GM23338 (cell line): Measurements from ENCODE around the gene MED9. TPM values are rescaled to one million over a fixed set of nuclear protein-coding genes. Genes with fewer than 3 reads are reported as not detected.

ENCODE experiments used
- ATAC-seq: fragments of 200-7000 bp; cut with Tn5 transposase; 3 replicates; pipeline ENCODE4 v1.9.1; 2020
- DNase-seq: peaks from one replicate; pipeline ENCODE4 v3.0.0-alpha.2; 2015; ENCODE audit warnings: low spot score
- H2AFZ ChIP-seq: fragments of 200-600 bp; sonication (generic); 2 replicates; pipeline ENCODE4 v1.8.0; 2016; ENCODE audit warnings: antibody characterized with exemption, mild to moderate bottlenecking, moderate library complexity
- H3F3A ChIP-seq: fragments of 200-600 bp; sonication (generic); replicated peaks from 2 replicates; pipeline ENCODE4 v1.8.0; 2017; ENCODE audit warnings: antibody characterized with exemption, mixed run types, low read depth
- H3K27ac ChIP-seq: fragments of 200-600 bp; sonication (generic); 2 replicates; pipeline ENCODE4 v1.6.1; 2016; ENCODE audit warnings: low read depth
- H3K27me3 ChIP-seq: fragments of 200-600 bp; sonication (generic); 2 replicates; pipeline ENCODE4 v1.8.0; 2016; ENCODE audit warnings: mild to moderate bottlenecking, mixed run types, moderate library complexity; ENCODE audit not compliant: insufficient read depth
- H3K36me3 ChIP-seq: fragments of 200-600 bp; sonication (generic); 2 replicates; pipeline ENCODE4 v1.8.0; 2016; ENCODE audit warnings: mild to moderate bottlenecking; ENCODE audit not compliant: insufficient read depth
- H3K4me1 ChIP-seq: fragments of 200-600 bp; sonication (generic); 2 replicates; pipeline ENCODE4 v1.8.0; 2016; ENCODE audit warnings: mild to moderate bottlenecking, moderate library complexity; ENCODE audit not compliant: insufficient read depth
- H3K4me2 ChIP-seq: fragments of 200-600 bp; sonication (generic); 2 replicates; pipeline ENCODE4 v1.7.1; 2017; ENCODE audit warnings: mixed run types
- H3K4me3 ChIP-seq: fragments of 200-600 bp; sonication (generic); 2 replicates; pipeline ENCODE4 v1.6.1; 2016; ENCODE audit warnings: mixed run types
- H3K79me2 ChIP-seq: fragments of 200-600 bp; sonication (generic); replicated peaks from 2 replicates; pipeline ENCODE4 v1.8.0; 2017; ENCODE audit warnings: mild to moderate bottlenecking; ENCODE audit not compliant: insufficient read depth
- H3K9me2 ChIP-seq: fragments of 200-600 bp; sonication (generic); 2 replicates; pipeline ENCODE4 v1.8.0; 2017; ENCODE audit not compliant: insufficient read depth
- H4K20me1 ChIP-seq: fragments of 200-600 bp; sonication (generic); replicated peaks from 2 replicates; pipeline ENCODE4 v1.8.0; 2017; ENCODE audit warnings: mild to moderate bottlenecking; ENCODE audit not compliant: insufficient read depth
- H3K27ac Mint-ChIP-seq: 2 replicates; pipeline ENCODE4 v1.8.0; 2020; ENCODE audit warnings: inconsistent platforms, mild to moderate bottlenecking, moderate library complexity, mixed read lengths
- H3K27me3 Mint-ChIP-seq: 3 replicates; pipeline ENCODE4 v1.8.0; 2022; ENCODE audit warnings: low read depth, mild to moderate bottlenecking, moderate library complexity, mixed read lengths, inconsistent platforms; ENCODE audit not compliant: insufficient read depth, poor library complexity
- H3K36me3 Mint-ChIP-seq: 3 replicates; pipeline ENCODE4 v1.8.0; 2021; ENCODE audit warnings: low read depth, mild to moderate bottlenecking, inconsistent platforms, moderate library complexity, mixed read lengths
- H3K4me1 Mint-ChIP-seq: 3 replicates; pipeline ENCODE4 v1.8.0; 2020; ENCODE audit warnings: mild to moderate bottlenecking, inconsistent platforms, mixed read lengths
- H3K4me3 Mint-ChIP-seq: 3 replicates; pipeline ENCODE4 v1.8.0; 2021; ENCODE audit warnings: moderate library complexity, mild to moderate bottlenecking, inconsistent platforms, mixed read lengths
- H3K9me3 Mint-ChIP-seq: 3 replicates; pipeline ENCODE4 v1.8.0; 2020; ENCODE audit warnings: moderate library complexity, mild to moderate bottlenecking, inconsistent platforms, mixed read lengths
- CREB1 ChIP-seq: fragments of 250-450 bp; sonication (Bioruptor Pico); IDR thresholded peaks from 2 replicates; pipeline ENCODE4 v1.5.0; 2020; ENCODE audit warnings: low read depth, mild to moderate bottlenecking, moderate library complexity
- EZH2 ChIP-seq: fragments of 200-600 bp; sonication (generic); IDR thresholded peaks from one replicate; pipeline ENCODE4 v1.8.0; 2017; ENCODE audit warnings: antibody characterized with exemption, mild to moderate bottlenecking, low read depth; ENCODE audit not compliant: unreplicated experiment
- NANOG ChIP-seq: IDR thresholded peaks from 2 replicates; pipeline ENCODE4 v1.6.1; 2016; ENCODE audit warnings: antibody characterized with exemption, borderline replicate concordance
- POLR2AphosphoS5 ChIP-seq: IDR thresholded peaks from 2 replicates; pipeline ENCODE4 v1.6.1; 2016; ENCODE audit warnings: antibody characterized with exemption, low read depth
- ZNF114 ChIP-seq: fragments of 250-450 bp; sonication (Bioruptor Pico); IDR thresholded peaks from 2 replicates; pipeline ENCODE4 v1.5.0; 2020; ENCODE audit warnings: mild to moderate bottlenecking, moderate library complexity
- polyA plus RNA-seq: library from polyadenylated mRNA; unstranded; fragments of >200 nt; fragmentation: Nextera tagmentation; extraction: Ambion mirVana; gene quantifications from 2 replicates; pipeline ENCODE4 v1.2.1, GENCODE V29; 2016
- total RNA-seq: library from RNA; depleted of rRNA; stranded (reverse); fragments of >200 nt; shearing (Covaris generic); gene quantifications from 2 replicates; pipeline ENCODE4 v1.2.3, GENCODE V29; 2014
- TF ChIP-seq, protein P1 (sequence below), 2 experiments: fragments of 200-600 bp in 1 of 2; sonication (generic) in 1 of 2; conservative IDR thresholded peaks; 2 replicates each; pipeline versions ENCODE4 v1.5.1 to v1.6.1; 2016 to 2017; ENCODE audit warnings: antibody characterized with exemption in 2 of 2, low read depth in 2 of 2, mild to moderate bottlenecking in 2 of 2, moderate library complexity in 1 of 2
- TF ChIP-seq, protein P2 (sequence below): fragments of 250-450 bp; sonication (Bioruptor Pico); IDR thresholded peaks from 2 replicates; pipeline ENCODE4 v1.5.0; 2020; ENCODE audit warnings: mild to moderate bottlenecking, moderate library complexity
- TF ChIP-seq, protein P3 (sequence below): IDR thresholded peaks from 2 replicates; pipeline ENCODE4 v1.6.1; 2016; ENCODE audit warnings: antibody characterized with exemption

MED9 gene
- total and polyA plus RNA-seq, 2 experiments from 2014 or later, result 17.3 to 19.9 TPM

DNA sequence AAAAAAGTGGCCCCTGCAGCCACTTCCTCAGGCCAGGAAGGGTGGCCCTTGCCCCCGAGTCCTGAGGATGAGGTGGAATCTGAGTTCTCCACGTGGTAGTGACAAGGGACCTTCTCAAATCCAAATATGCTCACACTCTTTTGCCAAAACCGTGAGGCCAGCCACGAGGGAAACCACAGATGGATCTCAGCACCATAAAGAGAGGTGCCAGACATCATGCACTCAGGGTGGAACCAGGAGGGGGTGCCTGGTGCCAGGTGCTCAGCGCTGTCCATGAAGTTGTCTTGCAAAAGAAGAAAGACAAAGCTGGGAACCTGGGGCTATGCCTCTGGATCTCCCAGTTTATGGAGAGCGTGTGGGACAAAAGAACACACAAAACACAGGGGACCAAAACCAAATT lies 45.2 kb upstream of the MED9 start (continued):
- TF ChIP-seq, protein P1, sequence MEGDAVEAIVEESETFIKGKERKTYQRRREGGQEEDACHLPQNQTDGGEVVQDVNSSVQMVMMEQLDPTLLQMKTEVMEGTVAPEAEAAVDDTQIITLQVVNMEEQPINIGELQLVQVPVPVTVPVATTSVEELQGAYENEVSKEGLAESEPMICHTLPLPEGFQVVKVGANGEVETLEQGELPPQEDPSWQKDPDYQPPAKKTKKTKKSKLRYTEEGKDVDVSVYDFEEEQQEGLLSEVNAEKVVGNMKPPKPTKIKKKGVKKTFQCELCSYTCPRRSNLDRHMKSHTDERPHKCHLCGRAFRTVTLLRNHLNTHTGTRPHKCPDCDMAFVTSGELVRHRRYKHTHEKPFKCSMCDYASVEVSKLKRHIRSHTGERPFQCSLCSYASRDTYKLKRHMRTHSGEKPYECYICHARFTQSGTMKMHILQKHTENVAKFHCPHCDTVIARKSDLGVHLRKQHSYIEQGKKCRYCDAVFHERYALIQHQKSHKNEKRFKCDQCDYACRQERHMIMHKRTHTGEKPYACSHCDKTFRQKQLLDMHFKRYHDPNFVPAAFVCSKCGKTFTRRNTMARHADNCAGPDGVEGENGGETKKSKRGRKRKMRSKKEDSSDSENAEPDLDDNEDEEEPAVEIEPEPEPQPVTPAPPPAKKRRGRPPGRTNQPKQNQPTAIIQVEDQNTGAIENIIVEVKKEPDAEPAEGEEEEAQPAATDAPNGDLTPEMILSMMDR (conservative IDR thresholded peaks at IDR 0.05; ENCODE audit: low read depth in 2 of 2), result no peak
- TF ChIP-seq ZNF114 (CRISPR knock-in tag), result no peak

- ATAC-seq, result no peak
- H3K4me3 Mint-ChIP-seq, result no peak overlapping the region
- H3K27me3 Mint-ChIP-seq, result peaks cover 5% of the 10 kb centered on the region
- no peaks in the 10 kb centered on the region for H3K9me2 ChIP-seq
- H3K27ac Mint-ChIP-seq, result no peak overlapping the region
- H3K79me2 ChIP-seq, result no peaks in the 10 kb centered on the region
- no peak overlapping the region for H3K4me3 ChIP-seq
- no peaks in the 10 kb centered on the region for H3K36me3 ChIP-seq
- peak; percentile 11 for DNase-seq
- TF ChIP-seq, protein P1 (conservative IDR thresholded peaks at IDR 0.05; ENCODE audit: low read depth in 2 of 2), result no peak
- TF ChIP-seq, protein P2, sequence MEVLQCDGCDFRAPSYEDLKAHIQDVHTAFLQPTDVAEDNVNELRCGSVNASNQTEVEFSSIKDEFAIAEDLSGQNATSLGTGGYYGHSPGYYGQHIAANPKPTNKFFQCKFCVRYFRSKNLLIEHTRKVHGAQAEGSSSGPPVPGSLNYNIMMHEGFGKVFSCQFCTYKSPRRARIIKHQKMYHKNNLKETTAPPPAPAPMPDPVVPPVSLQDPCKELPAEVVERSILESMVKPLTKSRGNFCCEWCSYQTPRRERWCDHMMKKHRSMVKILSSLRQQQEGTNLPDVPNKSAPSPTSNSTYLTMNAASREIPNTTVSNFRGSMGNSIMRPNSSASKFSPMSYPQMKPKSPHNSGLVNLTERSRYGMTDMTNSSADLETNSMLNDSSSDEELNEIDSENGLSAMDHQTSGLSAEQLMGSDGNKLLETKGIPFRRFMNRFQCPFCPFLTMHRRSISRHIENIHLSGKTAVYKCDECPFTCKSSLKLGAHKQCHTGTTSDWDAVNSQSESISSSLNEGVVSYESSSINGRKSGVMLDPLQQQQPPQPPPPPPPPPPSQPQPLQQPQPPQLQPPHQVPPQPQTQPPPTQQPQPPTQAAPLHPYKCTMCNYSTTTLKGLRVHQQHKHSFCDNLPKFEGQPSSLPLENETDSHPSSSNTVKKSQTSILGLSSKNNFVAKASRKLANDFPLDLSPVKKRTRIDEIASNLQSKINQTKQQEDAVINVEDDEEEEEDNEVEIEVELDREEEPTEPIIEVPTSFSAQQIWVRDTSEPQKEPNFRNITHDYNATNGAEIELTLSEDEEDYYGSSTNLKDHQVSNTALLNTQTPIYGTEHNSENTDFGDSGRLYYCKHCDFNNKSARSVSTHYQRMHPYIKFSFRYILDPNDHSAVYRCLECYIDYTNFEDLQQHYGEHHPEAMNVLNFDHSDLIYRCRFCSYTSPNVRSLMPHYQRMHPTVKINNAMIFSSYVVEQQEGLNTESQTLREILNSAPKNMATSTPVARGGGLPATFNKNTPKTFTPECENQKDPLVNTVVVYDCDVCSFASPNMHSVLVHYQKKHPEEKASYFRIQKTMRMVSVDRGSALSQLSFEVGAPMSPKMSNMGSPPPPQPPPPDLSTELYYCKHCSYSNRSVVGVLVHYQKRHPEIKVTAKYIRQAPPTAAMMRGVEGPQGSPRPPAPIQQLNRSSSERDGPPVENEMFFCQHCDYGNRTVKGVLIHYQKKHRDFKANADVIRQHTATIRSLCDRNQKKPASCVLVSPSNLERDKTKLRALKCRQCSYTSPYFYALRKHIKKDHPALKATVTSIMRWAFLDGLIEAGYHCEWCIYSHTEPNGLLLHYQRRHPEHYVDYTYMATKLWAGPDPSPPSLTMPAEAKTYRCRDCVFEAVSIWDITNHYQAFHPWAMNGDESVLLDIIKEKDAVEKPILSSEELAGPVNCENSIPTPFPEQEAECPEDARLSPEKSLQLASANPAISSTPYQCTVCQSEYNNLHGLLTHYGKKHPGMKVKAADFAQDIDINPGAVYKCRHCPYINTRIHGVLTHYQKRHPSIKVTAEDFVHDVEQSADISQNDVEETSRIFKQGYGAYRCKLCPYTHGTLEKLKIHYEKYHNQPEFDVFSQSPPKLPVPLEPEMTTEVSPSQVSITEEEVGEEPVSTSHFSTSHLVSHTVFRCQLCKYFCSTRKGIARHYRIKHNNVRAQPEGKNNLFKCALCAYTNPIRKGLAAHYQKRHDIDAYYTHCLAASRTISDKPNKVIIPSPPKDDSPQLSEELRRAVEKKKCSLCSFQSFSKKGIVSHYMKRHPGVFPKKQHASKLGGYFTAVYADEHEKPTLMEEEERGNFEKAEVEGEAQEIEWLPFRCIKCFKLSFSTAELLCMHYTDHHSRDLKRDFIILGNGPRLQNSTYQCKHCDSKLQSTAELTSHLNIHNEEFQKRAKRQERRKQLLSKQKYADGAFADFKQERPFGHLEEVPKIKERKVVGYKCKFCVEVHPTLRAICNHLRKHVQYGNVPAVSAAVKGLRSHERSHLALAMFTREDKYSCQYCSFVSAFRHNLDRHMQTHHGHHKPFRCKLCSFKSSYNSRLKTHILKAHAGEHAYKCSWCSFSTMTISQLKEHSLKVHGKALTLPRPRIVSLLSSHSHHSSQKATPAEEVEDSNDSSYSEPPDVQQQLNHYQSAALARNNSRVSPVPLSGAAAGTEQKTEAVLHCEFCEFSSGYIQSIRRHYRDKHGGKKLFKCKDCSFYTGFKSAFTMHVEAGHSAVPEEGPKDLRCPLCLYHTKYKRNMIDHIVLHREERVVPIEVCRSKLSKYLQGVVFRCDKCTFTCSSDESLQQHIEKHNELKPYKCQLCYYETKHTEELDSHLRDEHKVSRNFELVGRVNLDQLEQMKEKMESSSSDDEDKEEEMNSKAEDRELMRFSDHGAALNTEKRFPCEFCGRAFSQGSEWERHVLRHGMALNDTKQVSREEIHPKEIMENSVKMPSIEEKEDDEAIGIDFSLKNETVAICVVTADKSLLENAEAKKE (CRISPR knock-in tag), result no peak
- TF ChIP-seq, protein P3, sequence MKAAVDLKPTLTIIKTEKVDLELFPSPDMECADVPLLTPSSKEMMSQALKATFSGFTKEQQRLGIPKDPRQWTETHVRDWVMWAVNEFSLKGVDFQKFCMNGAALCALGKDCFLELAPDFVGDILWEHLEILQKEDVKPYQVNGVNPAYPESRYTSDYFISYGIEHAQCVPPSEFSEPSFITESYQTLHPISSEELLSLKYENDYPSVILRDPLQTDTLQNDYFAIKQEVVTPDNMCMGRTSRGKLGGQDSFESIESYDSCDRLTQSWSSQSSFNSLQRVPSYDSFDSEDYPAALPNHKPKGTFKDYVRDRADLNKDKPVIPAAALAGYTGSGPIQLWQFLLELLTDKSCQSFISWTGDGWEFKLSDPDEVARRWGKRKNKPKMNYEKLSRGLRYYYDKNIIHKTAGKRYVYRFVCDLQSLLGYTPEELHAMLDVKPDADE, result no peak
- TF ChIP-seq NANOG (no peak), EZH2 (no peak), POLR2AphosphoS5 (no peak), CREB1 (CRISPR knock-in tag) (no peak)
- H3K27me3 ChIP-seq, result no peaks in the 10 kb centered on the region
- no peaks in the 10 kb centered on the region for H4K20me1 ChIP-seq
- H3K27ac ChIP-seq, result no peak overlapping the region
- H3K4me2 ChIP-seq, result no peak overlapping the region
- H3K9me3 Mint-ChIP-seq, result peaks cover 9% of the 10 kb centered on the region; the same call in 2 of the 3 replicates
- no peaks in the 10 kb centered on the region; the same call in 2 of the 3 replicates for H3K4me1 Mint-ChIP-seq
- H2AFZ ChIP-seq, result 0 out of 2 replicates have a peak overlapping the region, but pooled peaks have one; percentile 32
- no peaks in the 10 kb centered on the region for H3K4me1 ChIP-seq
- H3K36me3 Mint-ChIP-seq, result no peaks in the 10 kb centered on the region; the same call in 2 of the 3 replicates
- H3F3A ChIP-seq, result no peaks in the 10 kb centered on the region
Observed at GRCh38 chr17:17433000-17433703, 43.6 kb upstream of the MED9 start.
